NCI-H774 (cell line): ENCODE results near the gene ZNF496.
"Not testable (repeated sequence)": the region's sequence is repeated elsewhere in the genome, so short reads cannot be mapped to it uniquely, and the experiment has no call there.

Experiments
- DNase-seq: peaks from one replicate; lab custom pipeline; 2025; lab: John Stamatoyannopoulos, UW

The ZNF496 gene

DNA sequence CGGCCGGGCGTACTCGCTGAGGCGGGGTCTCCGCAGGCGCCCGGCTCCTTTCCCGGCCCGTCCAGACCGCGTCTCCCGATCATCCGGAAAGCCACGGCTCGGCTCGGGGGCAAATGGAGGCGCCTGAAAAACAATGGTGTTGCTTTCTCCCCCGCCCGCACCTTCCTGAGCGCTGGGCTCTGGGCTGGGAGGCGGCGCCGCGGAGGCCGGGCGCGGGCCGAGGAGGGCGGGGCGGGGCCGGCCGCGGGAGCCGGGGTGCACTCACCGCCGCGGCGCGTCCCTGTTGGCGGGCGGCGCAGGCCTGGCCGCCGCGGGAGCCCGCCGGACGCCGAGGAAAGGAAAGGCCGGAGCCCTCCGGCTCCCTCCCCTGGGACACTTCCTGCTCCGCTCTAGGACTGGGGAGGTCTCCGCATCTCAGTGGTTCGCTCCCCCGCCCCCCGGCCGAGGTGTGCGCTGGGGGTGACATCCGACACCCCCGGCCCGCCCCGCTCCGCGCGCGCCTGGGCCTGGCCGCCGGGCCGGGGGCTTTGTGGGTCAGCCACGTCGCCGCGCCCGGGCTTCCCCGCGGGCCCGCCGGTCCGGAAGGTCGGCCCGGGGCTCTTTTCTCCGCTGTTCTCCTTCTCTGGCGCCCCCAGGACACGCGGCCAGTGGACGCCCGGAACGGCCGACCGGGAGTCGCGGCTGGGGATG is at the start of gene ZNF496:
TSS of gene ZNF496 (minus strand) at position 343 of the 690 bp plus-strand sequence. CDS start 2,289 bp downstream, outside the sequence.
- DNase-seq: peak; percentile 76

DNA sequence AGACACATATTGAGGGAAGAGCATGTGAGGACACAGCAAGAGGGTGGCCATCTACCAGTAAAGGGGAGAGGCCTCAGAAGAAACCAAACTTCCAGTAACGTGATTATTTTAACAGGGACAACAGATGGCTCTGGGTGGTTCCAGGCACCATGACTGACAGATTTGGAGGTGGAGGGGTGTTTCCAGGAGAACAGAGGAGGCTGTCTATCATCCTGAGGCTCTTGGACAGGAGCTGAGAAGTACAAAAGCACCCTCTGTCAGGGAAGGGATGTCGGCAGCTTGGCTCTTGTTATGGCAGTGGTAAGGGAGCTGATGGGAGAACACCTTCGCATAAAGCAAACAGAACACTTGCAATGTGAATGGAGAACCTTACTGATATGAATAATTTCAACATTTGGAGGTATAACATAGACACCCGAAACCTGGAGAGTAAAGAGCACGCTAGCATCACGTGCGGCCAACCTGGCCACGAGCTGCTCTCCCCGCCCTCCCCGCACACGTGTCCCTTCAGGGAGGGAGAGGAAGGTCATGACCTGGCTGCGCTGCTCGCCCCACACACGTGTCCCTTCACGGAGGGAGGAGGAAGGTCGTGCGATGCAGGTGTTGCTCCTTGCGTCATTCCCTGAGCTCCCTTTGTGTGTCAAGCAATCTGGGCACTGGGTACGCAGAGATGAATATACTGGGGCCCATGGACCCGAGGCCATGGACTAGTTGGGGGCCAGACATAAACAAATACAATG is 46.8 kb upstream of the ZNF496 start:
- DNase-seq: no peak

GRCh38 chr1:247377656-247378055 is 46.0 kb upstream of the ZNF496 start:
- not testable (repeated sequence) for DNase-seq

- DNase-seq: no peak
Measured at GRCh38 chr1:247376659-247377058, 45.0 kb upstream of the ZNF496 start.

GRCh38 chr1:247375747-247376146 is 44.1 kb upstream of the ZNF496 start:
- no peak for DNase-seq

GRCh38 chr1:247374651-247375334 is 43.1 kb upstream of the ZNF496 start:
- not testable (repeated sequence) for DNase-seq

DNA sequence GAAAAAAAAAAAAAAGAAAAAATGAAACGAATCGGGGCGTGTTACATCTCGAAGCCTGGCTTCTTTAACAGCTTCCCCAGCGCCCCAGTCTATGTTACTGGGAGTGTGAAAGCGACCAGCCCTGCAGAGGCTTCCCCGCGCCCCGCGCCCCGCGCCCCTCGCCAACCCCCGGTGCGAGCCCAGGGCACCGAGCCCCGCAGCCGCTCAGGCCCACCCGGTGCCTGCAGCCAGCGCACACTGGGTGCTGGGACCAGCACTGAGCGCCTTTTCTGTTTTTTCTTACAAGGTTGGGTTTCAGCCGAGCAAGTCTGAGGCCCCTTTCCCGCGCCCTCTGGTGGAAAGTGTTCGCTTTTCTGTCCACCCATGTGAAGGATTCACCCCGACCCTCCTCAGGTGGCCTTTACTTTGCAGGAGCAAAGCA is 42.1 kb upstream of the ZNF496 start:
- DNase-seq: no peak

GRCh38 chr1:247371801-247372259 is 40.2 kb upstream of the ZNF496 start:
- DNase-seq: no peak

- DNase-seq: no peak
Measured at GRCh38 chr1:247370786-247371732, 39.4 kb upstream of the ZNF496 start.

DNA sequence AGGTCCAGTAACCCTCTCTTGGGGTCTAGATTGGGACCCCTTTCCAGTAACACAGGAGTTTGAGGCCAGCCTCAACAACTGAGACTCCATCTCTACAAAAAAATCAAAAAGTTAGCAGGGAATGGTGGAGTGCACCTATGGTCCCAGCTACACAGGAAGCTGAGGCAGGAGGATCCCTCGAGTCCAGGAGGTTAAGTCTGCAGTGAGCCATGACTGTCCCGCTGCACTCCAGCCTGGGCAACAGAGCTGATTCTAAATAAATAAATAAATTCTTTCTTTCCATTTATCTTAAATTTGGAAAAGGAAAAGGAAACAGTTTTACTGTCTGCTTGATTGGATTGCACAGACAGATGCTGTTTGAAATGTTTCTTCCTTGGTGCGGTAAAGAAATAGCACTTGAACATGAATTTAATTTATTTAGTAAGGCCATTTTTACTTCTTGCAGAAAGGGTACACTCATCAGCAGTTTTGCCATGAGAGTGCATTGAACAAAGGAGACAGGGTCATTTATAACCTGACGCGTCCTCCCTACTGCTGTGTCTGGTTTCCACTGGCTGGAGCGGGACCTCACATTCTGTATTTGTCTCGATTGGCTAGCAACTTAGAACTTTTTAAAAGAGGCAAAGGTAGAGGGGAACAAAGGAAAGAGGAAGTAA is 37.0 kb upstream of the ZNF496 start:
- DNase-seq: no peak

GRCh38 chr1:247367786-247368422 is 36.2 kb upstream of the ZNF496 start:
- no peak for DNase-seq

- DNase-seq: no peak
Measured at GRCh38 chr1:247366926-247367645, 35.4 kb upstream of the ZNF496 start.

GRCh38 chr1:247366345-247366744 is 34.7 kb upstream of the ZNF496 start:
- DNase-seq: not testable (repeated sequence)

DNA sequence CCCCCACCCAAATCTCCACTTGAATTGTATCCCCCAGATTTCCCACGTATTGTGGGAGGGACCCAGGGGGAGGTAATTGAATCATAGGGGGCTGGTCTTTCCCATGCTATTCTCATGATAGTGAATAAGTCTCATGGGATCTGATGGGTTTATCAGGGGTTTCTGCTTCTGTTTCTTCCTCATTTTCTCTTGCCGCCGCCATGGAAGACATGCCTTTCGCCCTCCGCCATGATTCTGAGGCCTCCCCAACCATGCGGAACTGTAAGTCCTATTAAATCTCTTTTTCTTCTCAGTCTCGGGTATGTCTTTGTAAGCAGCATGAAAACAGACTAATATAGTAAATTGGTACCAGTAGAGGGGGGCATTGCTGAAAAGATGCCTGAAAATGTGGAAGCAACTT is 33.4 kb upstream of the ZNF496 start:
- DNase-seq: no peak

DNA sequence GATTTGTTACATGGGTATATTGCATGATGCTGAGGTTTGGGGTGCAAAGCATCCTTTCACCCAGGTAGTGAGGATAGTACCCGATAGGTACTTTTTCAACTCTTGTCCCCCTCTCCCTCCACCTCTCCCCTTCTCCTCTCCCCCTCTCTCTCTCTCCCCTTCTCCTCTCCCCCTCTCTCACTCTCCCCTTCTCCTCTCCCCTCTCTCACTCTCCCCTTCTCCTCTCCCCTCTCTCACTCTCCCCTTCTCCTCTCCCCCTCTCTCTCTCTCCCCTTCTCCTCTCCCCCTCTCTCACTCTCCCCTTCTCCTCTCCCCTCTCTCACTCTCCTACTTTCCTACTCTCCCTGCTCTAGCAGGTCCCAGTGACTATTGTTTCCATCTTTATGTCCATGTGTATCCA is 31.3 kb upstream of the ZNF496 start:
- DNase-seq: not testable (repeated sequence)

DNA sequence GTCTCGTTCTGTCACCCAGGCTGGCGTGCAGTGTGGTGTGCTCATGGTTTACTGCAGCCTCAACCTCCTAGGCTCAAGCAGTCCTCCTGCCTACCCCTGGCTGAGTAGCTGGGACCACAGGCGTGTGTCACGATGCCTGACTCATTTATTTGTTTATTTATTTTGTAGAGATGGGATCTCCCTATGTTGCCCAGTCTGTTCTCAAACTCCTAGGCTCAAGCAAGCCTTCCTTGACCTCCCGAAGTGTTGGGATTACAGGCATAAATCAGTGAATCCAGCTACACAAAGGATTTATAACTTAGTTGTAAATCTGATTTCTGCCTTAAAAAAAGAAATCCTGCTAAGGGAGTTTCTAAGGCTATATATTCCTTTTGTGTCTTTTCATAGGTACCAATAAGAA is 30.5 kb upstream of the ZNF496 start:
- DNase-seq: no peak

GRCh38 chr1:247360991-247361731 is 29.5 kb upstream of the ZNF496 start:
- no peak for DNase-seq

DNA sequence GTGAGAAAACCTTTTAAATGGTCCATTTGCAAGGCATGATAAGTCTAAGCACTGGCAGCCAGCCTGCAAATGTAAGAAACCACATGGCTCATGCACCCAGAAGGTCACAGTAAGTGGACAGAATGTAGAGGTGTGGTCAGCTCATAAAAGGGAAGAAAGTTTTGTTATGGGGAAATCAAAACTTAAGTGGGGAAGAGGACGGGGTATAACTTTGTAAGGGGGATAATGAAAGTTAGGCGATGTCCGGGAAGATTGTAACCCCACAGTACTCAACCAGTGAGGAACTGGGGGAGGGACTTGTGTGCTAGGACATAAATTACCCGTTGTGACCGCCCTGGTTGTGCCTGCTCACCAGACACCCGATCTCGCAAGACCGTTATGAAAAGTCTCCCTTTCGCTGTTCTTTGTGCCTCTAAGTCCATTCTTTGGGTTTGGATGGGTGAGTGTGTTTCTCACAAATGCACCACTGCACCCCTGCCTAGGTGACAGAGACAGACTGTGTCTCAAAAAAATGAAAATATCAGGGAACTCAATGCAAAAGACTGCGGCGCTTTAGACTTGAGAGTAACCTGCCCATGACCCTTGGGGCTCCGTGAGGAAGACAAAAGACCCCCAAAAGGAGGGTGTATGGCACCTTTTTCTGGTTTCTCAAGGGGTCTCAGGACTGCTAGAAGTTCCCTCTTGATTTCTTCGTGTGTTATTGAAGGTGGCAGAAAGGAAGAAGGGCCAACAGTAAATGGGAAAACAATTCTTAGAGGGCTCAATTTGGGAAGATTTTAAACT is 28.6 kb upstream of the ZNF496 start:
- no peak for DNase-seq
